Pulmonary artery endothelial cell (primary cell): Measurements from ENCODE around the gene CCM2. TPM values are rescaled to one million over a fixed set of nuclear protein-coding genes. Genes with fewer than 3 reads are reported as not detected.
A peak's percentile ranks its signal among the peaks of the same experiment; 100 is the strongest.
"Not testable (repeated sequence)": the region's sequence is repeated elsewhere in the genome, so short reads cannot be mapped to it uniquely, and the experiment has no call there.

Experiments used
- DNase-seq: peaks from one replicate; pipeline ENCODE4 v3.0.0-alpha.2; 2011; ENCODE audit warnings: low read depth, low spot score
- total RNA-seq: library from RNA; depleted of rRNA; stranded (reverse); fragments of >200 nt; gene quantifications from 2 replicates; pipeline ENCODE4 v1.2.3, GENCODE V29; 2014

Gene CCM2
- total RNA-seq, 1 donor from 2014 or later = 74.8 TPM

DNA sequence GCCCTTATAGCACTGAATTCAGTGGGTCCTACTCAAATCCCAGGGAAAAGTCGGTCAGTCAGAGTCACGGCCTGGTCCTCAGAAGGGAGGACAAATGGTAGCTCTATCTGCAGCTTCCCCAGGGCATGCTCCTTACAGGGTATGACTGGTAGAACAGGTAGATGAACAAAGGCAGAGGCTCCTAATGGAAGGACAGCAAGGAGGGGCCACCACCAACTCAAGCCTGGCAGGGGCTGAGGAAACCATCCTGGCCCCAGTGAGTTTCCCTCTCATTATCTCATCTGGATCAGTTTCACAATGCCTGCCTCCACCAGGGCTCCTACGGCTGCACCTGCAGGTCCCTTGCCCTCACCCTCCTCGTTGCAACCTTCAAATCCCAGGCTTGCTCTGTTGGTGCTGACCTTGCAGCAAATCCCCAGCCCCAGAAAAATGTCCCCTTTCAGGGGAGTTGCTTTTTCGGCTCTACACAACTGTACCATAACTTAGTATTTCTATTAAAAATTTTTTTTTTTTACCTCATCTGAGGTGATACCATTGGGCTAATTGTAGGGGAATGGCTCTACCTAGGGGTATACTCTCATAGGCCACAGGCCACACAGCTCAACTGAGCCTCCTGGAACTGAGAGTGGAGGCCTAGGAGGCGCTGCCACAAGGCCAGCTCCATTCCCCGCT, 18.8 kb upstream of the CCM2 start:
- DNase-seq = no peak

DNA sequence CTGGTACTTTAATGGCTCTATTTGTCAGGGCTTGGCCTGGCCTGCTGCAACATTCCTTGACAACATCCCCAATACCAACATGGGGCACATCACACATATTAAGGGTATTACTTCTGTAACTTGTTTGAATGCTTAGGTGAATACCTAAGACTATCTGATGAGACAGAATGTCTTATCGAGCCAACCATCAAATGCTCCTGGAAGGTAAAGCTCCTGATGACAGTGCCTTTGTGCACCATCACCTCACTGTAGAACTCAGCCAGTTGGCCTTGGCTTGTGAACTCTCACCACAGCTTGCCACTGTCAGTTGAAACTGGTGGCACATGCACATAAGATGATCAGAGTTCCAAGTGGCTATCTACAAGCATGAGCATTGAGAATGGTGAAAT, 17.5 kb upstream of the CCM2 start:
- no peak for DNase-seq

DNA sequence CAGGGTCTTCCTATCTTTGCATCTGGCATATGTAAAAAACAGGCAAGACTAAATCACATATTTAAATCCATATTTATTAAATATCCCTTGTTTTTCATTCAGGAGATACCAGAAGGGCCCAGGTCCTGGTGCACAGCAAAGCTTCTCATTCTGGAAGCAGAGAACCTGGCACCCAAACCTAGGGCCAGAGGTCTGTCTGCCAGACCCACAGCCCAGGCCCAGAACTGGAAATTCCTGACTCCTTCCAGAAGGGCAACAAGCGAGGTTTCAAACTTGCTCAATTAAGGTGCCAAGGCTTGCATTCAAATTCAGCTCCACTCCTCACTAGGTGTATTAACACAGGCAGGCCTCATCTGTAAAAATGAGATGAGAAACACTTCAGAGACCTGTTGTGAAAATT, 17.0 kb upstream of the CCM2 start:
- no peak for DNase-seq

DNA sequence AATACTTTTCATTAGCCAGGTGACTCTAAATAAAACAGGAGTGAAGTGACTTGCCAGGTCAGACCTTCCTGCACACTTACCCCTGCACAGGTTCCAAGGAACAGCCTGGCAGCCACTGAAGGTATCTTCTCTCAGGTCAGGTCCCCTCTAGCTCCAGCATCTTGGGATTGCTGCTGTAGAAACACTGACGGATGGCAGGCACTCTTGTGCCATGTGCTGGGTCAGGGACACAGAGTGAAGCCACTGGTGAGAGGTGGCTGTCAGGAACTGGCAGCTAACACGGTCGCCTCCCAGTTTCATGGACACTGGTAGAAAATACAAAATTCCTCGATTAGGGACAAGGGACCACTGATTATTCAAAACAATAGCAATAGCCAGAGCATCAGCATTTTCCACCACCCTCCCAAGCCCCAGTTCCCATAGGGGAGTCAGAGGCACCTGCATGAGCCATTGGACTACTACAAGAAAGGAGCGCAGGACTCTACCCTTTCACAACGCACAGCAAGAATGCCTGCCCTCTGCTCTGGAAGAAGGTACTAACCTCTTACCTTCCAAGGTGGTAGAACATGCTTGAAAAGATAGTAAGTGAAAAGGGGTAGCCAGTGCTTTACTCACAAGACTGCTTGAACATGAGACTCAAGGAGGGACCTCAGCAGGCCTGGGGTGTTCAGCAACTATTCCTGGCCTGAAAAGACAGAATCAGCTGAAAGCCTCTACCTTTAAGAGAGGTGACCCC, 16.1 kb upstream of the CCM2 start:
- DNase-seq = no peak

DNA sequence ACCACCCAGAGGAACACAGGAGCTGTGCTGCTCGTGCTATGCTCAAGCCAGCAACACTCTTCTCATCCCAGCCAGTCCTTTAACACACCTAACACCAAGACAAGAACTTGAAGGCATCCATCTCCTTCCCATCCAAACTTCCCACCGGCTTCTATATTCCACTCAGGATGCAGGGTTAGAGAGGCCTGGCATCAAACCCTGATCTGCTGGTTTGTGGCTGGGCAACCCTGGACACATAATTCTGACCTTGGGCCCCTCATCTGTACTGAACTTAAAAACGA, 15.6 kb upstream of the CCM2 start:
- DNase-seq = no peak

DNA sequence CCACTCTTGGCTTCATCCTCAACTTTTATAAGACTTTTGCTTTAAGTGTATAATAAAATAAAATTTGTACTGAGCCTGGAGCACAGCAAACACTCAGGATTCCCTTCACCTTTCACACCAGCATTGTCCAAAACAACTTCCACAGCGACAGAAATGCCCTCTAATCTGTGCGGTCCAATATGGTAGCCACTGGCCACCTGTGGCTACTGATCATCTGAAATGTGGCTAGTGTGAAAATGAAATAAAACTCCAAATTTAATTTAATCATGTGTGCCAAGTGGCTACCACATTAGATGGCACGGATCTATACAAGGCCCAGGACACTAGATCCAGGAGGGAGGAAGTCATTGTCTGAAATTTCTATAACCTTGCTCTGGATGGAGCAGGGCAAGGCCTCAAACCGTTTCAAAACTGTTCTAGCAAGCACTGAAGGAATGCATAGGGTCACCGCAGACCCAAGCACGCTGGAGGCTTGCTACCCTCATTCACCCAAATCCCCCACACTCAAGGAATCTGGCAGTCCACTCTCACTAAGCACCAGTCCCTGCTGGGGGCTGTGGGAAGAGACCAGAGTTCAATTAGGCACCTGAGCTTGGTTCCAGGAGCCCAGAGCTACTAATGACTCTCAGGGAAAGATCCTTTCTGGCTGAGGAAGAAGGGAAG, 14.8 kb upstream of the CCM2 start:
- no peak for DNase-seq

DNA sequence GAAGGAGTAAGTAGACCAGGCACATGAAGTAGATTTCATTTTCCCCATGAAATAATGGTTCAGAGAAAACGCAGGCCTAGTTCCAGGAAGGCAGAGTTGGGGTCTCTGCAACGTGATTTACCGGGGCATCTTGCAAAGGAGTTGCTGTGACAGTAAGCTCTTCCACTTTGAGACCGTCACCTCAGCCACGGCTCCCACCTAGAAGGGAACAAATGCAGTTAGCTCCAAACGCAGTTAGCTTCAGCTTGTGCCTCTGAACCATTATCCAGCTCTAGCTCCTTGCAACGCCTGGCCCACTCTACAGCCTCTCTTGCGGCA, 14.1 kb upstream of the CCM2 start:
- no peak for DNase-seq

DNA sequence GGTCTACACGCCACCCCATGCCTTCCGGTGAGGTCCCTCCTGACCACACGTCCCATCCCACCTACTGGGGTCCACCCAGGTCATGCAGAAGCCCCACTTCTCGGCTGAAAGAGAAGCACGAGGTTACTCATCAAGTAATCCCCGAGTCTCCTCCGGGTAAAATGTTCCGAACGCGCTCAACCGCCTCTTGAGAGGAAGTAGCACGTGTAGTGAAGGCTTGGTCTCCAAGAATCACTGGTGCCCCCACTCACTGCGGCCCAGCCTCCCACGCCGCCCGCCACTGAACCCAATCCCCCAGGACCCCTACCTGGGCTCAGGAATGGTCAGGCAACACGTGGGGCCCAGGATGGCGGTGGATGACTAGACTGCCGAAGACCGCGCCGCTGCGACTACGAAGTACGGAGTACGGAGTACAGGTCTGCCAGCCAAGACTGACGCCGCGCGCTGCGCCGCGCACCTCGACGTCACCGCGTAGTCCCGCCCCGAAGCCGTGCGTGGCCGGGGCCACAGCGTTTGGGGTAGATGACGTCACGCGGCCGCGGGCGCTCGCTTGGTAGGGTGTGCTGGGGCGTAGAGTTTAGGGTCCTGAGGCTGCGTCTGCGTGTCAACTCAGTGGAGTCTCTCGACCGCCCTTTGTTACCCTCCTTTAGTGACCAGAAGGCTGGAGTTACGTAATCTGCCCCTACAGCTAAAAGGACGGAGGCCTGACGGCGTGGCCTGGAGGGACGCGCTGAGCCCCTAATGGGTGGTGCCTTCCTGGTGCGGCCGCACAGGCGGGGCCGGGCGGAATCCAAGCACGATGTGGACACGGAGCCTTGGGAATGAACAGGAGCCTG, 13.6 kb upstream of the CCM2 start:
- peak; percentile 83 for DNase-seq

DNA sequence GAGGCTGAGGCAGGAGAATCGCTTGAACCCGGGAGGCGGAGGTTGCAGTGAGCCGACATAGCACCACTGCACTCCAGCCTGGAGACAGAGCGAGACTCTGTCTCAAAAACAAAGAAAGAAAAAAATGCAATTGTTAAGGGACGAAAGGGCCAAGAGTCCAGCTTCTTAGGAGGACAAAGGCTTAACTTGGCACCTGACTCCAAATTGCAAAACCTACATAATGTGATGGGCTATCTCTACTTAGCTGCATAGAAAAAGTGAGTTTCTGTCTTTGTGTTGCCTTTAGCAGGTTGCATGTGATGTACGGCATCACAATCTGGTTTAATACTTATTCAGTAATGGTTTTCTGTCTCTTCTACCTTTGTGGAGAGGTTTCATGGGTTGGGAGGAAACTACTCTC, 12.5 kb upstream of the CCM2 start:
- no peak for DNase-seq

DNA sequence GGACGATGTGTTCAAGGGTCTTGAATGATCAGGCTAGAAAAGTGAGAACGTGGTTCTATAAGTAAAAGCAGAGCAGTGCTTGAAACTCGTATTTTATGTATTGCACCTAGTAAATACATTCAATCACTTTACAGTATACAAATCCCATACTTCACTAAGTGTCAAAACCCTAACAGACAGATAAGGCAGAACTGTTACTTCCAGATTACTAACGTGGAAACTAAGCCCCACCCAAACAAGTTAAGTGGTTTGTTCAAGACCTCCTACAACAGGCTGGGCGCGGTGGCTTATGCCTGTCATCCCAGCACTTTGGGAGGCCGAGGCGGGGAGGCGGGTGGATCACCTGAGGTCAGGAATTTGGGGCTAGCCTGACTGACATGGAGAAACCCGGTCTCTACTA, 12.0 kb upstream of the CCM2 start:
- no peak for DNase-seq

DNA sequence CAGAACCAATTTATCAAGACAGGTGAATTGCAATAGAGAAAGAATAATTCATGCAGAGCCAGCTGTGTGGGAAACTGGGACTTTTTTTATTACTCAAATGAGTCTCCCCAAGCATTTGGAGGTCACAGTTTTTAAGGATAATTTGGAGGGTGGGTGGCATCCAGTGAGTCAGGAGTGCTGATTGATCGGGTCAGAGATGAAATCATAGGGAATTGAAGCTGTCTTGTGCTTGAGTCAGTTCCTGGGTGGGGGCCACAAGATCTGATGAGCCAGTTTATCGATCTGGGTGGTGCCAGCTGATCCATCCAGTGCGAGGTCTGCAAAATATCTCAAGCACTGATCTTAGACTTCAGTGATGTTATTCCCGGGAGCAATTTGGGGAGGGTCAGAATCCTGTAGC, 11.3 kb upstream of the CCM2 start:
- DNase-seq = no peak

DNA sequence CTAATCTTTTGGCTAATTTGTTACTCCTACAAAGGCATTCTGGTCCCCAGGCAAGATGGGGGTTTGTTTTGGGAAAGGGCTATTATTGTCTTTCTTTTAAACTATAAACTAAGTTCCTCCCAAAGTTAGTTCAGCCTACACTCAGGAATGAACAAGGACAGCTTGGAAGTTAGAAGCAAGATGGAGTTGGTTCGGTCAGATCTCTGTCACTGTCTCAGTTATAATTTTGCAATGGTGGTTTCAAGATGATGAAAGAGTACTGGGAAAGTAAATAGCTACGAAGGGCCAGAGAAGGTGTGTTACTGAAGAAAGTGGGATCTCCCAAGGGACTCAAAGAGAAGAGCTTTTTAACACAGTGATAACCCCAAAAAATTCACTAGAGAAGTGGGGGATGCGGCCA, 10.9 kb upstream of the CCM2 start:
- DNase-seq = no peak

DNA sequence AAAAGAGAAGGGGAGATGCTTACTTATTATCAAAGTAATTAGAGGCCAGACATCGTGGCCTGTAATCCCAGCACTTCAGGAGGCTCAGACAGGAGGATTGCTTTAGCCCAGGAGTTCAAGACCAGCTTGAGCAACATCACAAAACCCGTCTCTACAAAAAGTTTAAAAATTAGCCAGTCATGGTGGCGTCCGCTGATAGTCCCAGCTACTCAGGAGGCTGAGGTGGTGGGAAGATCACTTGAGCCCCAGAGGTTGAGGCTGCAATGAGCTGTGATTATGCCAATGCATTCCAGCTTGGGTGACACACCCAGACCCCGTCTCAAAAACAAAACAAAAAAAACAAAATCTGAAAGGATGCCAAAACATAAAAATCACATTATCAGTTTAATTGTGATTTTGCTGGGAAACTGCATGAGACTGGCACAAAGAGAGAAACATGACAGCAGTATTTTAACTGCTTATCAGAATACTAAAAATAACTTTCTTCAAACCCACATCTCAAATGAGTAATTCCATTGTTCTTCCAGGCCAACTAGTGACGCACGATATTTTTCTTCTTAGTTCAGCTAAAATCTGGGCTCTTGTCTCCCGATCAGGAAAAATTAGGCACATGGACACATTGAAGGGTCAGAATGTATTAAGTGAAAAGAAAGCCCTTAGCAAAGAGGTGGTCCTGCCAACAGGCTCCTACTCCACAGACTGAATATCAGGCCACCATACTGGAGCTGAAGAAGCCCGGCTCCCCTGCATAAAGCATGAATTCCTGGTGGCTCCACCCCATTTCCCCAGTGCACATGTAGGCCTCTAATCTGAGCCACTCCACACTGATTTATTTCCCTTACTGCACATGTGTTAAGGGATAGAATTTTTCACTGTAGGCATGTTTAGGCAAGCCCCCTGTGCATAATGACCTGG, 9.6 kb upstream of the CCM2 start:
- DNase-seq = peak; percentile 69

DNA sequence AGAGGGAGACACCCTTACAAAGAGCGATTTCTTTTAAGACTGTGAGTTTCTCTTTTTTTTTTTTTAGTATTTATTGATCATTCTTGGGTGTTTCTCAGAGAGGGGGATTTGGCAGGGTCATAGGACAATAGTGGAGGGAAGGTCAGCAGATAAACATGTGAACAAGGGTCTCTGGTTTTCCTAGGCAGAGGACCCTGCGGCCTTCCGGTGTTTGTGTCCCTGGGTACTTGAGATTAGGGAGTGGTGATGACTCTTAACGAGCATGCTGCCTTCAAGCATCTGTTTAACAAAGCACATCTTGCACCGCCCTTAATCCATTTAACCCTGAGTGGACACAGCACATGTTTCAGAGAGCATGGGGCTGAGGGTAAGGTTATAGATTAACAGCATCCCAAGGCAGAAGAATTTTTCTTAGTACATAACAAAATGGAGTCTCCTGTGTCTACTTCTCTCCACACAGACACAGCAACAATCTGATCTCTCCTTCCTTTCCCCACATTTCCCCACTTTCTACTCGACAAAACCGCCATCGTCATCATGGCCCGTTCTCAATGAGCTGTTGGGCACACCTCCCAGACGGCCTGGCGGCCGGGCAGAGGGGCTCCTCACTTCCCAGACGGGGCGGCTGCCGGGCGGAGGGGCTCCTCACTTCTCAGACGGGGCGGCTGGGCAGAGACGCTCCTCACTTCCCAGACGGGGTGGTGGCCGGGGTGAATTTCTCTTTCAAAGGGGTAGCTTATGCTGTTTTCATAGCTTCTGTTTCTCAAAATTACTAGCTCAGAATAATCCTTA, 7.8 kb upstream of the CCM2 start:
- DNase-seq = not testable (repeated sequence)

DNA sequence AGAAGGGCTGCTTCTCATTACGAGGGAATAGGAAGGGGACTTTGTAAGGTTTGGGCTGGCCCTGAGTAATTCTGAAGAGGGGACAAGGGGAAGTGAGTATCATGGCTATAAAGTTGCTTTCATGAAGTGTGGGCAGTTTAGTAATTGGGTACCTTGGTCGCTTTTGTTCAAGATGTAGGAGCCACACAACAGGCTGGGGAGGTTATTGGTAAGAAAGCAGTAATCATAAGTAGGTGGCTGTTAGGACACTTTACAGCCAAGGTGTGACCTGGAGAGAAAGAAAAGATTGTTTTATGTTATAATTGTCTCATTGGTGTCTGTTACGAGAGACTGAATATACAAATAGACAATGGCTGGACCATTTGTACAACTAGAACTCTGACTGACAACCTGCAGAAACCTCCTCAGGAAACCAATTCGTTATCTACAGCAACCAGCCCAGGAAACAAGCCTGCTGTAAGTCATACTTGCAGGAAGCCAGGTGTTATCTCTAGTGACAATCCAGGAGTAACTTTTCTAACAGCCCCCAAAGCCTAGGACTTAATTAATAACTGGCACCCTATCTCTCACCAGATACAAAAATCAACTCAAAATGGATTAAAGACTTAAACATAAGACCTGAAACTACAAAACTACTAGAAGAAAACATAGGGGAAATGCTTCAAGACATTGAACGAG, 5.0 kb upstream of the CCM2 start:
- no peak for DNase-seq

DNA sequence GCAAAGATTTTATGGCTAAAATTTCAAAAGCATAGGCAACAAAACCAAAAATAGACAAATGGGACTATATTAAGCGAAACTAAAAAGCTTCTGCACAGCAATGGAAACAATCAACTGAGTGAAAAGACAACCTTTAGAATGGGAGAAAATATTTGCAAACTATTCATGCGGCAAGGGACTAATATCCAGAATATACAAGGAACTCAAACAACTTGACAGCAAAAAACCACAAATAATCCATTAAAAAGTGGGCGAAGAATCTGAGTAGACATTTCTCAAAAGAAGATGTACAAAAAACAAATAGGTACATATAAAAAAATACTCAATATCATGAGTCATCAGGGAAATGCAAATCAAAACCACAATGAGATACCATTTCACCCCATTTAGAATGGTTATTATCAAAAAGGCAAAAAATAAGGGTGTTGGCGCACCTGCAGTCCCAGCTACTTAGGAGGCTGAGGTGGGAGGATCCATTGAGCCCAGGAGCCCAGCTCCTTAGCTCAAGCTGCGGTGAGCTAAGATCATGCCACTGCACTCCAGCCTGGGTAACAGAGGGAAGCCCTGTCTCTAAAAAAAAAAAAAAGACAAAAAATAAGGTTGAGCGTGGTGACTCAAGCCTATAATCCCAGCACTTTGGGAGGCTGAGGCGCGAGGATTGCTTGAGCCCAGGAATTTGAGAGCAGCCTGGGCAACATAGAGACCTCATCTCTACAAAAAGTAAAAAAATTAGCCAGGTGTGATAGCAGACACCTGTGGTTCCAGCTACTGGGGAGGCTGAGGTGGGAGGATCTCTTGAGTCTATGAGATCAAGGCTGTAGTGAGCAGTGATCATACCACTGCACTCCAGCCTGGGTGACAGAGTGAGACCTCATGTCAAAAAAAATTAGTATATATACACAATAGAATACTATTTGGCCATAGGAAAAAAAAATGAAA, 4.2 kb upstream of the CCM2 start:
- no peak for DNase-seq

DNA sequence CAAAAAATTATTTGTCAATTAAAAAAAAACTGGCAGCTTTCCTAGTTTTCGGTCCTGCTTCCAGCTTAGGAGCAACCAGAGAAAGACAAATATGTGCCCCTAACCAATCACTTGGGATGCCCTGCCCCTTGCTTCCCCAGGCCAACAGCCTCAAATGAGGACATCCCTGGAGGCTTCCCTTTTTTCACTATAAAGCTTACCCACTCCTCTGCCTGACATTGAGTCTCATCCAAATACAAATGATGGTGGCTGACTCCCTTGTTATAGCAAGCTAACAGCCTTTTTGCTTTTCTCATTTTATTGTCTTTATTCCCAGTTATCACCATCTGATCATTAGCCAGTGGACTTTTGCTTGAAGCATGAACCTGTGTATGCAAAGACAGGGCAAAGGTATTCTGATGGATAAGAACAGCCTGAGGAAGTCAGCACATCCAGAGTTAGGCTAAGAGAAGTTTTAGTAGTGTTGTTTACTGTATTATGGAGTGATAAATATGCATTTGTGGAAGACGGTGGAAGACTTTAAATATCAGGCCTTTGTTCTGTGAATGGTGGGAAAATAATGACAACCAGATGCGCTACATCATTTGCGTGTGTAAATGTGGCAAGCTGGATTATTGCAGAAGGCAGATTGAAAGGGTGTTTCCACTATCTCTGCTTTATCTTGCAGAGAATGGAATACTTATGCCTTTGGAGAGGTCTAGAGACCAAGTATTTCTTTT, 1.7 kb upstream of the CCM2 start:
- DNase-seq = no peak
